ENCODE results near the gene ZFP90.
"Not testable (repeated sequence)": the region's sequence is repeated elsewhere in the genome, so short reads cannot be mapped to it uniquely, and the experiment has no call there.

Gene ZFP90

GRCh38 chr16:68538880-68539701 lies at the start of gene ZFP90:
ZFP90 (plus strand) TSS chr16:68539291; CDS start chr16:68539793, 502 bp downstream.
- H3K4me3 ChIP-seq (ENCODE audit: low read length), result peak within 1 kb of the TSS; percentile 64
- no peaks in the 10 kb centered on the region for H3K4me1 ChIP-seq (ENCODE audit: control insufficient read depth, insufficient read depth, low read length)
- H3K36me3 ChIP-seq (ENCODE audit: control insufficient read depth, insufficient read depth, low read length), result peaks cover 2% of the 10 kb centered on the region
- peak within 1 kb of the TSS; percentile 61 for H3K27ac ChIP-seq (ENCODE audit: low read depth, low read length)
- no peaks in the 10 kb centered on the region for H3K27me3 ChIP-seq (ENCODE audit: control insufficient read depth, insufficient read depth, low read length)
- H3K9ac ChIP-seq (ENCODE audit: low read length), result no peak within 1 kb of the TSS

DNA sequence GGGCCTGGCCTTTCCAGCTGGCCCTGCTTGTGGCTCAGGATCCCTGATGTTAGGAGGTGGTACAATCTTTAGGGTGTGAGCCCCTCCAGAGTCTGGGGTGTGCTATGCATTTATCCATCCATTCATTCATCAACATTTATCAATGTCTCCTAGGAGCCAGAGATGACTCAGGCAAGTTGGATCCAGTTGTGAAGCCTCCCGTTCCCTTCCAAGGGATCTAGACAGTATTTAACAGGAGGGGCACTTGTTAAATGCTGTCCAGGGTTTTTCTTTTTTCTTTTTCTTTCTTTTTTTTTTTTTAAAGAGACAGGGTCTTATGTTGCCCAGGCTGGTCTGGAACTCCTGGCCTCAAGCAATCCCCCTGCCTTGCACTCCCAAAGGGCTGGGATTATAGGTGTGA lies 48.7 kb upstream of the ZFP90 start:
- H3K27me3 ChIP-seq (ENCODE audit: control insufficient read depth, insufficient read depth, low read length), result peaks cover 3% of the 10 kb centered on the region
- no peak overlapping the region for H3K4me3 ChIP-seq (ENCODE audit: low read length)
- no peak overlapping the region for H3K9ac ChIP-seq (ENCODE audit: low read length)
- no peaks in the 10 kb centered on the region for H3K36me3 ChIP-seq (ENCODE audit: control insufficient read depth, insufficient read depth, low read length)
- no peaks in the 10 kb centered on the region for H3K4me1 ChIP-seq (ENCODE audit: control insufficient read depth, insufficient read depth, low read length)
- H3K27ac ChIP-seq (ENCODE audit: low read depth, low read length), result no peak overlapping the region

DNA sequence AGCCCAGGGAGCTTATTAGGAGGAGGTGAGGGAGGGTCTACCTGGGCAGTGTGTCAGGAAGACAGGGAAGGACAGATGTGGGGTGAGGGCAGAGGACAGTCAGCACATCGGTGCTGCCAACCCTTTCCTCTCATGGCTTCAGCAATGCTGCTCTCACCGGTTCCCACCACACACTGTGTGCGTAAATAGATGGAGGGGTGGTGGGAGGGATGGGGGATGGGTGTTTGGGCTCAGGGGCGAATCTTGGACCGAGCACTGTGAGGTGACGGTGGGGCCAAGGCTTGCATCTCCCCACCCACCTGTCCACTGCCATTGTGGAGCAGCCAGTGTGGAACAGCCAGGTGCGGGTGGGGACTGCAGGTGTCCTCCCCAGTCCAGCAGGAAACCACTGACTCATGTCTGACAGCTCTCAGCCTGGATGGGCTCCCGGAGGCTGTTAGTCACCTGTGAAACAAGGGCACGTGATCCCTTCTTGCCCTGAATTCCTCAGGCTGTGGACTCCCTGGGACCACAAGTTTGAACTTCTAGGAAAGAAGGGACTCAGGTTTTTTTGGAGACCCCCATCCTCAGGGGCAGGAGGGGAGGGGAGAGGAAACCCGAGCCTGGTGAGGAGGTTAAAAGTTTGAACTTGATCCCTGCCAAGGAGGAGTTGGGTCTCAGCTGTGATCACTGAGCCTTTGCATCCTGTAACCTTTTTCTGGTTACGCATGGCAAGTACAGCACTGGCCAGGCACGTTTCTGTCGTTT lies 48.1 kb upstream of the ZFP90 start:
- Histone ChIP-seq H3K27ac (ENCODE audit: low read depth, low read length) (no peak overlapping the region), H3K9ac (ENCODE audit: low read length) (no peak overlapping the region), H3K4me1 (ENCODE audit: control insufficient read depth, insufficient read depth, low read length) (no peaks in the 10 kb centered on the region), H3K36me3 (ENCODE audit: control insufficient read depth, insufficient read depth, low read length) (no peaks in the 10 kb centered on the region), H3K4me3 (ENCODE audit: low read length) (no peak overlapping the region), H3K27me3 (ENCODE audit: control insufficient read depth, insufficient read depth, low read length) (peaks cover 3% of the 10 kb centered on the region)

- no peak overlapping the region for H3K9ac ChIP-seq (ENCODE audit: low read length)
- peaks cover 3% of the 10 kb centered on the region for H3K27me3 ChIP-seq (ENCODE audit: control insufficient read depth, insufficient read depth, low read length)
- H3K36me3 ChIP-seq (ENCODE audit: control insufficient read depth, insufficient read depth, low read length), result no peaks in the 10 kb centered on the region
- no peaks in the 10 kb centered on the region for H3K4me1 ChIP-seq (ENCODE audit: control insufficient read depth, insufficient read depth, low read length)
- H3K27ac ChIP-seq (ENCODE audit: low read depth, low read length), result no peak overlapping the region
- no peak overlapping the region for H3K4me3 ChIP-seq (ENCODE audit: low read length)
Observed at GRCh38 chr16:68491576-68491950, 47.5 kb upstream of the ZFP90 start.

DNA sequence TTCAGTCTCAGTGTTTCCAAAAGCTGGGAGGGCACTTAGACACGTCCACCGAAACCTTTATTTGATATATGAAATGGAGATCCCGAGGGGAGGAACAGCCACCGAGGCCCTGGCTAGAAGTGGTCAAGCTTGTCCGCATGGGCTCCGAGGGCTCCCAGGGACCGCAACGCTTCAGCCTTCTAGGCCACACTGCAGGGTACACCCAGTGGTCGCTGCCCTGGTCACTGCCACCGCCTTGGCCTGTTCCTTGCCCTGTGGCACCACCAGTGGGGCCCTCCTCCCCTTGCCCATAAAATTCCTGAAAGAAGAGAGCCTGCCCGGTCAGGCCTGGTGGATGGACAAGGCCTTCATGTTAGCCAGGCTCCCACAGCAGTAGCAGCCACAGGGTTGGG lies 46.9 kb upstream of the ZFP90 start:
- no peak overlapping the region for H3K9ac ChIP-seq (ENCODE audit: low read length)
- H3K36me3 ChIP-seq (ENCODE audit: control insufficient read depth, insufficient read depth, low read length), result no peaks in the 10 kb centered on the region
- H3K4me3 ChIP-seq (ENCODE audit: low read length), result no peak overlapping the region
- H3K27me3 ChIP-seq (ENCODE audit: control insufficient read depth, insufficient read depth, low read length), result peaks cover 3% of the 10 kb centered on the region
- H3K27ac ChIP-seq (ENCODE audit: low read depth, low read length), result no peak overlapping the region
- no peaks in the 10 kb centered on the region for H3K4me1 ChIP-seq (ENCODE audit: control insufficient read depth, insufficient read depth, low read length)

DNA sequence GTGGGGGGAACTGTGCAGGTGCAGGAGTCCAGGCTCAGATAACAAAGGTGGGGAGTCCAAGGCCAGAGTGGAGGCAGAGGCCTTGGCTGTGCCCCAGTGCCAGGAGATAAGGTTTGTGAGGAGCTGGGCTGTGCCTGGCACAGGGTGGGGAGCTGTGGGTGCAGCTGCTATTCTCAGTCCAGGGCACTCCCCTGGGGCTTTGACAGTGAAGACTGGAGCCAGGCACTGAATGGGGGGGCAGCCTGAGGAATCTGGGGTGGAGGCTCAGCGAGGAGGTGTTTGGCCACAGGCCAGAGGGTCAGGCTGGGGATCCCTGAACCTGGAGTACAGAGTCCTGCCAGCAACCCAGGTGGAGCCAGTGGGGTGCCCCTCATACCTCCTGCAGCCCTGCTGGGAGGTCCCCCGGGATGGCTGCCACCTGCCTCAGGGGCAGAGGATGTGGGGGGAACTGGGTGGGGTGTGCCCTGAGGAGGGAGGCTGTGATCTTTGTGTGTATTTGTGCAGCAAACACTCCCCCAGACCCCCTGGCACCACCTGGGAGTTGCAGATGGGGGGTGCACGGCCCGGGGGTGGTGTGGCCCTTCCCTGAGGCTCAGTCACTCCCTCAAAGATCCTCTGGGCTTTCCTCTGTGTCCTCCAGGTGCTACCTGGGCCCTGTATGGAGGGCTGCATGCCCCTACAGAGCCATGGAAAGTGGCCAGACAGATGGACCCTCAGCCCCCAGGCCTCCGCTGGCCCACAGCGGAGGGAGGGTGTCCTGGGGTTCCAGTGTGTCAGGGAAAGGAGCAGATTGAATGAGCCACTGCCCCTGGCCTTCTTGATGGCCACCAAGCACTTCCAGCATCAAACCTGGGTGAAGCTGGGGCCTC lies 46.3 kb upstream of the ZFP90 start:
- Histone ChIP-seq H3K9ac (ENCODE audit: low read length) (no peak overlapping the region), H3K4me3 (ENCODE audit: low read length) (no peak overlapping the region), H3K27ac (ENCODE audit: low read depth, low read length) (no peak overlapping the region), H3K27me3 (ENCODE audit: control insufficient read depth, insufficient read depth, low read length) (peaks cover 3% of the 10 kb centered on the region), H3K4me1 (ENCODE audit: control insufficient read depth, insufficient read depth, low read length) (no peaks in the 10 kb centered on the region), H3K36me3 (ENCODE audit: control insufficient read depth, insufficient read depth, low read length) (no peaks in the 10 kb centered on the region)

- Histone ChIP-seq H3K9ac (ENCODE audit: low read length) (no peak overlapping the region), H3K4me3 (ENCODE audit: low read length) (no peak overlapping the region), H3K27ac (ENCODE audit: low read depth, low read length) (no peak overlapping the region), H3K4me1 (ENCODE audit: control insufficient read depth, insufficient read depth, low read length) (no peaks in the 10 kb centered on the region), H3K27me3 (ENCODE audit: control insufficient read depth, insufficient read depth, low read length) (peaks cover 3% of the 10 kb centered on the region), H3K36me3 (ENCODE audit: control insufficient read depth, insufficient read depth, low read length) (no peaks in the 10 kb centered on the region)
Observed at GRCh38 chr16:68493412-68494070, 45.5 kb upstream of the ZFP90 start.

- not testable (repeated sequence) for H3K4me1 ChIP-seq (ENCODE audit: control insufficient read depth, insufficient read depth, low read length); H3K36me3 ChIP-seq (ENCODE audit: control insufficient read depth, insufficient read depth, low read length); H3K27ac ChIP-seq (ENCODE audit: low read depth, low read length); H3K4me3 ChIP-seq (ENCODE audit: low read length); H3K27me3 ChIP-seq (ENCODE audit: control insufficient read depth, insufficient read depth, low read length); H3K9ac ChIP-seq (ENCODE audit: low read length)
Observed at GRCh38 chr16:68494261-68494660, 44.8 kb upstream of the ZFP90 start.

GRCh38 chr16:68496689-68497088 lies 42.4 kb upstream of the ZFP90 start:
- Histone ChIP-seq H3K27ac (ENCODE audit: low read depth, low read length) (no peak overlapping the region), H3K4me3 (ENCODE audit: low read length) (no peak overlapping the region), H3K36me3 (ENCODE audit: control insufficient read depth, insufficient read depth, low read length) (no peaks in the 10 kb centered on the region), H3K9ac (ENCODE audit: low read length) (no peak overlapping the region), H3K4me1 (ENCODE audit: control insufficient read depth, insufficient read depth, low read length) (no peaks in the 10 kb centered on the region), H3K27me3 (ENCODE audit: control insufficient read depth, insufficient read depth, low read length) (no peaks in the 10 kb centered on the region)

DNA sequence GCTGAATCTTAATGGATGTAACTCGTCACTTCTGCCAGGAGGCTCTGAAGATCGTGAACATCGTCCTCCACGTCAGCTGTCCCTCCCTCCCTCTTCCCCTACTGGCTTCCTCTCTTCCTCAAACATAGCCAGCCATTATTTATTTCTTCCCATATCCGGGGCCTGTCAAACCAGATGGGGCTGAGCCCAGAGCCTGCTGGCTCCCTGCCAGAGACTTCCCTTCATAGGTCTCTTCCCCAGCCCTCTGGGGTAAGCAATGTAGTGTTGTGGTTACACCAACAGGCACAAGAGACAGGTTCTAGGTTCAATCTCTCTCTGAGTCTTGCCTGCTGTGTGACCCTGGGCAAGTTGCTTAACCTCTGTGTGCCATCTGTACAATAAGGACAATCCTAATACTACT lies 40.1 kb upstream of the ZFP90 start:
- H3K36me3 ChIP-seq (ENCODE audit: control insufficient read depth, insufficient read depth, low read length), result no peaks in the 10 kb centered on the region
- H3K9ac ChIP-seq (ENCODE audit: low read length), result no peak overlapping the region
- no peaks in the 10 kb centered on the region for H3K4me1 ChIP-seq (ENCODE audit: control insufficient read depth, insufficient read depth, low read length)
- no peak overlapping the region for H3K27ac ChIP-seq (ENCODE audit: low read depth, low read length)
- H3K4me3 ChIP-seq (ENCODE audit: low read length), result no peak overlapping the region
- H3K27me3 ChIP-seq (ENCODE audit: control insufficient read depth, insufficient read depth, low read length), result no peaks in the 10 kb centered on the region

DNA sequence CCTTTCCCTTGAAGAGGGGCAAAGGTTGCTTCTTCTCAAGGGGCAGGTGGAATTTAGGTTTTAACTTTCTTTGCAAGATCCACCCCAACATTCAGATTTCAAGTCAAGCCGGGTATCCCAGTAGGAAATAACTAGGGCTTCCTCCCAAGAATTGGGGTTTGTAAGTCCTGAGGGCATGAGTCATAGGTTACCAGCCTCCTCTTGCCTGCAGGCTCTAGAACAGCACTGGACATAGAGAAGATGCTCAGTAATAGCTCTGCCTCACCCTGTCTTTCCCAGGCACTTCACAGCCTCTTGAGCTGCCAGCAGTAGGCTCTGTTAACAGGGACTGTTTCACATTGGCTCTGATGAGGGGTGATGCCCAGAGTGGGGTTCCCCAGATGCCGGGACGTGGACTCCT lies 35.8 kb upstream of the ZFP90 start:
- no peak overlapping the region for H3K9ac ChIP-seq (ENCODE audit: low read length)
- no peaks in the 10 kb centered on the region for H3K36me3 ChIP-seq (ENCODE audit: control insufficient read depth, insufficient read depth, low read length)
- no peak overlapping the region for H3K27ac ChIP-seq (ENCODE audit: low read depth, low read length)
- no peak overlapping the region for H3K4me3 ChIP-seq (ENCODE audit: low read length)
- H3K27me3 ChIP-seq (ENCODE audit: control insufficient read depth, insufficient read depth, low read length), result no peaks in the 10 kb centered on the region
- H3K4me1 ChIP-seq (ENCODE audit: control insufficient read depth, insufficient read depth, low read length), result no peaks in the 10 kb centered on the region

- Histone ChIP-seq H3K4me3 (ENCODE audit: low read length) (no peak overlapping the region), H3K9ac (ENCODE audit: low read length) (no peak overlapping the region), H3K27me3 (ENCODE audit: control insufficient read depth, insufficient read depth, low read length) (no peaks in the 10 kb centered on the region), H3K27ac (ENCODE audit: low read depth, low read length) (no peak overlapping the region), H3K36me3 (ENCODE audit: control insufficient read depth, insufficient read depth, low read length) (no peaks in the 10 kb centered on the region), H3K4me1 (ENCODE audit: control insufficient read depth, insufficient read depth, low read length) (no peaks in the 10 kb centered on the region)
Observed at GRCh38 chr16:68504066-68504465, 35.0 kb upstream of the ZFP90 start.
